NCI-H2171 treated with DMSO at 0.1 percent for 48 hours (cell line): ENCODE data around the gene ZNF652.
"Not testable (repeated sequence)": the region's sequence is repeated elsewhere in the genome, so short reads cannot be mapped to it uniquely, and the experiment has no call there.

Experiments
- DNase-seq: peaks from one replicate; lab custom pipeline; 2025; lab: John Stamatoyannopoulos, UW

ZNF652 gene

GRCh38 chr17:49386373-49386772 lies 24.3 kb upstream of the ZNF652 start:
- no peak for DNase-seq

- no peak for DNase-seq
Measured at GRCh38 chr17:49384951-49385350, 22.9 kb upstream of the ZNF652 start.

- DNase-seq = no peak
Measured at GRCh38 chr17:49383060-49383459, 21.0 kb upstream of the ZNF652 start.

- DNase-seq = no peak
Measured at GRCh38 chr17:49382556-49382955, 20.5 kb upstream of the ZNF652 start.

- DNase-seq = no peak
Measured at GRCh38 chr17:49381793-49382192, 19.7 kb upstream of the ZNF652 start.

- no peak for DNase-seq
Measured at GRCh38 chr17:49381033-49381432, 19.0 kb upstream of the ZNF652 start.

GRCh38 chr17:49379926-49380325 lies 17.9 kb upstream of the ZNF652 start:
- DNase-seq = no peak

- no peak for DNase-seq
Measured at GRCh38 chr17:49378311-49378710, 16.3 kb upstream of the ZNF652 start.

- DNase-seq = no peak
Measured at GRCh38 chr17:49375544-49375943, 13.5 kb upstream of the ZNF652 start.

GRCh38 chr17:49373115-49373514 lies 11.1 kb upstream of the ZNF652 start:
- DNase-seq = no peak

GRCh38 chr17:49372425-49372824 lies 10.4 kb upstream of the ZNF652 start:
- no peak for DNase-seq

- DNase-seq = peak; percentile 81
Measured at GRCh38 chr17:49370971-49371834, 9.2 kb upstream of the ZNF652 start.

GRCh38 chr17:49369760-49370159 lies 7.7 kb upstream of the ZNF652 start:
- DNase-seq = no peak

- DNase-seq = no peak
Measured at GRCh38 chr17:49369089-49369488, 7.0 kb upstream of the ZNF652 start.

- DNase-seq = peak; percentile 30
Measured at GRCh38 chr17:49365667-49366066, 3.6 kb upstream of the ZNF652 start.

GRCh38 chr17:49365126-49365525 lies 3.1 kb upstream of the ZNF652 start:
- DNase-seq = not testable (repeated sequence)

GRCh38 chr17:49364119-49364518 lies 2.1 kb upstream of the ZNF652 start:
- DNase-seq = no peak

- DNase-seq = no peak
Measured at GRCh38 chr17:49363251-49363650, 1.2 kb upstream of the ZNF652 start.

- no peak for DNase-seq
Measured at GRCh38 chr17:49362723-49363117, 670 bp upstream of the ZNF652 start.

GRCh38 chr17:49361129-49361901 lies 735 bp downstream of the ZNF652 start:
- peak; percentile 69 for DNase-seq

GRCh38 chr17:49360796-49361128 lies 1.3 kb downstream of the ZNF652 start:
- DNase-seq = no peak

GRCh38 chr17:49359990-49360795 lies 1.9 kb downstream of the ZNF652 start:
- DNase-seq = peak; percentile 29
